ENCODE measurements around the gene SLC13A2. TPM values are rescaled to one million over a fixed set of nuclear protein-coding genes. Genes with fewer than 3 reads are reported as not detected.

SLC13A2 gene
- polyA plus RNA-seq, 1 experiment, result not detected

GRCh38 chr17:28478712-28479615, 5.5 kb downstream of the SLC13A2 start:
- ChIA-PET POLR2A (no interaction called here), CTCF (interaction anchor here (1.2 to 1.3 kb wide), 2 partner anchors 15 to 69 kb away, joined by 3 read pairs; no protein-coding TSS in a partner anchor)
- Histone ChIP-seq H3K27me3 (ENCODE audit: control insufficient read depth, insufficient read depth, low read length) (peaks cover 11% of the 10 kb centered on the region), H3K4me3 (ENCODE audit: low read depth, low read length) (no peak overlapping the region), H3K36me3 (ENCODE audit: control insufficient read depth, insufficient read depth, low read length) (no peaks in the 10 kb centered on the region)
- no peak for DNase-seq (ENCODE audit: low read depth)
- no peak for TF ChIP-seq CTCF (IDR thresholded peaks at IDR 0.05; ENCODE audit: insufficient read depth, low read depth, low read length)

GRCh38 chr17:28480278-28480677, 6.8 kb downstream of the SLC13A2 start:
- Histone ChIP-seq H3K27me3 (ENCODE audit: control insufficient read depth, insufficient read depth, low read length) (peaks cover 11% of the 10 kb centered on the region), H3K4me3 (ENCODE audit: low read depth, low read length) (no peak overlapping the region), H3K36me3 (ENCODE audit: control insufficient read depth, insufficient read depth, low read length) (no peaks in the 10 kb centered on the region)
- CTCF ChIA-PET, result interaction anchor here (1.3 kb wide), 1 partner anchor 68 kb away, joined by 3 read pairs; no protein-coding TSS in a partner anchor
- DNase-seq (ENCODE audit: low read depth), result no peak
- TF ChIP-seq CTCF (IDR thresholded peaks at IDR 0.05; ENCODE audit: insufficient read depth, low read depth, low read length), result no peak
- POLR2A ChIA-PET, result no interaction called here

GRCh38 chr17:28480799-28481571, 7.5 kb downstream of the SLC13A2 start:
- POLR2A ChIA-PET, result no interaction called here
- no peak for TF ChIP-seq CTCF (IDR thresholded peaks at IDR 0.05; ENCODE audit: insufficient read depth, low read depth, low read length)
- CTCF ChIA-PET, result no interaction called here

GRCh38 chr17:28482551-28483199, 9.2 kb downstream of the SLC13A2 start:
- Histone ChIP-seq H3K27me3 (ENCODE audit: control insufficient read depth, insufficient read depth, low read length) (peaks cover 16% of the 10 kb centered on the region), H3K4me3 (ENCODE audit: low read depth, low read length) (no peak overlapping the region), H3K36me3 (ENCODE audit: control insufficient read depth, insufficient read depth, low read length) (no peaks in the 10 kb centered on the region)
- DNase-seq (ENCODE audit: low read depth), result no peak
- ChIA-PET CTCF (no interaction called here), POLR2A (no interaction called here)
- no peak for TF ChIP-seq CTCF (IDR thresholded peaks at IDR 0.05; ENCODE audit: insufficient read depth, low read depth, low read length)

More at GRCh38 chr17:28480799-28481571, 7.5 kb downstream of the SLC13A2 start:
- Histone ChIP-seq H3K27me3 (ENCODE audit: control insufficient read depth, insufficient read depth, low read length) (peaks cover 11% of the 10 kb centered on the region), H3K36me3 (ENCODE audit: control insufficient read depth, insufficient read depth, low read length) (no peaks in the 10 kb centered on the region), H3K4me3 (ENCODE audit: low read depth, low read length) (no peak overlapping the region)
- DNase-seq (ENCODE audit: low read depth), result no peak
